HCT116 (cell line): ENCODE measurements around the gene CACNB2. TPM values are rescaled to one million over a fixed set of nuclear protein-coding genes. Genes with fewer than 3 reads are reported as not detected.

ENCODE experiments used
- ATAC-seq: fragments of 200-7000 bp; cut with Tn5 transposase; 2 replicates; pipeline ENCODE4 v1.9.1; 2020; ENCODE audit warnings: mild to moderate bottlenecking, moderate library complexity
- BruUV-seq: library from RNA; stranded (reverse); fragments of 400-500 nt; replicated peaks from 2 replicates; lab custom pipeline; 2021; lab: Mats Ljungman, UMichigan
- CTCF ChIA-PET: fragments of 300-600 bp; sonication (Branson Sonifier 250); formaldehyde crosslinking; loops from one replicate; lab custom pipeline; 2021; ENCODE audit warnings: antibody characterized with exemption; lab: Charles Lee
- POLR2A ChIA-PET: fragments of 300-600, 350-600 bp; sonication (Branson Sonifier 250); formaldehyde crosslinking; loops from one replicate; lab custom pipeline; 2021; ENCODE audit warnings: antibody characterized with exemption; lab: Charles Lee
- RAD21 ChIA-PET, 2 experiments: fragments of 300-600 bp; sonication (Branson Sonifier 250); formaldehyde crosslinking; loops; one replicate each; lab custom pipeline; 2023; ENCODE audit warnings: low total read pairs in 2 of 2; ENCODE audit not compliant: uncharacterized antibody in 2 of 2, unreplicated experiment in 2 of 2, low non-redundant PET in 1 of 2; lab: Charles Lee
- DNase-seq: peaks from one replicate; pipeline ENCODE4 v3.0.0-alpha.2; 2010; ENCODE audit warnings: low read depth, low spot score
- H2AFZ ChIP-seq: fragments of 200-600 bp; shearing (Covaris generic), sonication (generic); 2 replicates; pipeline ENCODE4 v1.6.1; 2017; ENCODE audit warnings: low read depth, mixed run types, mixed read lengths, antibody characterized with exemption, low read length; ENCODE audit not compliant: poor library complexity, severe bottlenecking
- H3K27ac ChIP-seq: 2 replicates; pipeline ENCODE4 v1.5.1; 2012; ENCODE audit warnings: low read depth, low read length
- H3K27me3 ChIP-seq: fragments of 200-600 bp; sonication (generic); 2 replicates; pipeline ENCODE4 v1.6.1; 2016; ENCODE audit warnings: mixed run types, low read length, mixed read lengths; ENCODE audit not compliant: insufficient read depth
- H3K36me3 ChIP-seq, 2 experiments: fragments of 200-500 bp in 1 of 2; fragments of 200-600 bp in 1 of 2; sonication (Bioruptor generic) in 1 of 2; sonication (generic) in 1 of 2; 2 replicates each; pipeline versions ENCODE4 v1.5.1 to v1.6.1; 2014 to 2016; ENCODE audit warnings: low read length in 2 of 2, inconsistent platforms in 1 of 2, mixed read lengths in 1 of 2, mixed run types in 1 of 2; ENCODE audit not compliant: insufficient read depth in 2 of 2, control insufficient read depth in 1 of 2
- H3K4me1 ChIP-seq, 2 experiments: fragments of 200-600 bp in 1 of 2; sonication (generic) in 1 of 2; 2 replicates each; pipeline versions ENCODE4 v1.5.1 to v1.6.1; 2012 to 2017; ENCODE audit warnings: low read length in 2 of 2, inconsistent platforms in 1 of 2, mild to moderate bottlenecking in 1 of 2, mixed read lengths in 1 of 2, mixed run types in 1 of 2, moderate library complexity in 1 of 2; ENCODE audit not compliant: insufficient read depth in 2 of 2, control insufficient read depth in 1 of 2
- H3K4me2 ChIP-seq: fragments of 200-600 bp; sonication (generic); 2 replicates; pipeline ENCODE4 v1.6.1; 2017; ENCODE audit warnings: mixed run types, low read length, mixed read lengths
- H3K4me3 ChIP-seq, 2 experiments: fragments of 200-600 bp in 1 of 2; sonication (generic) in 1 of 2; replicated peaks in 1 of 2; 2 replicates each; pipeline ENCODE4 v1.5.1; 2011 to 2016; ENCODE audit warnings: low read length in 2 of 2, control low read depth in 1 of 2, low read depth in 1 of 2, mild to moderate bottlenecking in 1 of 2, mixed read lengths in 1 of 2, mixed run types in 1 of 2
- H3K79me2 ChIP-seq: fragments of 200-600 bp; sonication (generic); 2 replicates; pipeline ENCODE4 v1.6.1; 2017; ENCODE audit warnings: mild to moderate bottlenecking, mixed run types, low read length, moderate library complexity, mixed read lengths; ENCODE audit not compliant: insufficient read depth
- H3K9ac ChIP-seq: fragments of 200-600 bp; sonication (generic); 2 replicates; pipeline ENCODE4 v1.6.1; 2016; ENCODE audit warnings: low read length, mixed read lengths
- H3K9me2 ChIP-seq: fragments of 200-600 bp; sonication (generic), shearing (Covaris generic); 2 replicates; pipeline ENCODE4 v1.6.1; 2017; ENCODE audit warnings: mixed run types, mild to moderate bottlenecking, moderate library complexity; ENCODE audit not compliant: insufficient read depth
- H3K9me3 ChIP-seq, 2 experiments: fragments of 200-500 bp in 1 of 2; fragments of 200-600 bp in 1 of 2; sonication (Bioruptor generic) in 1 of 2; sonication (generic) in 1 of 2; 2 replicates each; pipeline ENCODE4 v1.6.1; 2014 to 2017; ENCODE audit warnings: low read length in 2 of 2, mixed read lengths in 2 of 2, inconsistent platforms in 1 of 2, low read depth in 1 of 2, mild to moderate bottlenecking in 1 of 2, mixed run types in 1 of 2, moderate library complexity in 1 of 2; ENCODE audit not compliant: control insufficient read depth in 1 of 2, insufficient read depth in 1 of 2
- H4K20me1 ChIP-seq: fragments of 200-600 bp; sonication (generic), shearing (Covaris generic); 2 replicates; pipeline ENCODE4 v1.6.1; 2017; ENCODE audit warnings: mixed run types, mild to moderate bottlenecking, moderate library complexity; ENCODE audit not compliant: insufficient read depth
- ATF3 ChIP-seq: IDR thresholded peaks from 2 replicates; pipeline ENCODE4 v1.6.1; 2012
- CBX3 ChIP-seq: IDR thresholded peaks from 2 replicates; pipeline ENCODE4 v1.6.1; 2012; ENCODE audit warnings: low read depth
- CEBPB ChIP-seq: IDR thresholded peaks from 2 replicates; pipeline ENCODE4 v1.6.1; 2012; ENCODE audit warnings: low read depth
- EGR1 ChIP-seq: IDR thresholded peaks from 2 replicates; pipeline ENCODE4 v1.6.1; 2012; ENCODE audit warnings: low read depth
- EZH2 ChIP-seq: fragments of 200-600 bp; sonication (generic); IDR thresholded peaks from 2 replicates; pipeline ENCODE4 v1.6.1; 2017; ENCODE audit warnings: antibody characterized with exemption, mixed run types
- EZH2phosphoT487 ChIP-seq: fragments of 200-600 bp; IDR thresholded peaks from 2 replicates; pipeline ENCODE4 v1.6.1; 2018; ENCODE audit warnings: antibody characterized with exemption, borderline replicate concordance
- FOSL1 ChIP-seq: IDR thresholded peaks from 2 replicates; pipeline ENCODE4 v1.6.1; 2012; ENCODE audit warnings: low read depth
- JUND ChIP-seq: IDR thresholded peaks from 2 replicates; pipeline ENCODE4 v1.6.1; 2012
- POLR2A ChIP-seq: IDR thresholded peaks from 2 replicates; pipeline ENCODE4 v1.7.0; 2011; ENCODE audit warnings: borderline replicate concordance; ENCODE audit not compliant: insufficient read depth, insufficient read length; ENCODE audit errors: extremely low read depth
- RAD21 ChIP-seq: IDR thresholded peaks from 2 replicates; pipeline ENCODE4 v1.6.1; 2012; ENCODE audit warnings: low read depth, mild to moderate bottlenecking
- REST ChIP-seq: IDR thresholded peaks from 2 replicates; pipeline ENCODE4 v1.6.1; 2012; ENCODE audit warnings: low read depth
- SRF ChIP-seq: IDR thresholded peaks from 2 replicates; pipeline ENCODE4 v1.6.1; 2012; ENCODE audit warnings: low read depth
- ZBTB33 ChIP-seq: IDR thresholded peaks from 2 replicates; pipeline ENCODE4 v1.6.1; 2011; ENCODE audit warnings: mild to moderate bottlenecking, low read length, moderate library complexity; ENCODE audit not compliant: insufficient replicate concordance; ENCODE audit errors: extremely low read depth
- ZFX ChIP-seq: fragments of 450-650 bp; IDR thresholded peaks from 2 replicates; pipeline ENCODE4 v1.6.1; 2017
- intact Hi-C: fragments of 100-400 bp; cut with micrococcal nuclease; formaldehyde crosslinking; loops from 2 replicates; pipeline ENCODE4 v1.10.0; 2022
- total RNA-seq: library from RNA; stranded (reverse); gene quantifications from one replicate; pipeline ENCODE4 v1.2.1, GENCODE V29; 2021; ENCODE audit not compliant: unreplicated experiment

Gene CACNB2
- total RNA-seq, 1 experiment from 2014 or later = 0.71 TPM

- TF ChIP-seq REST (no peak), EGR1 (no peak), POLR2A (no peak), CEBPB (no peak), ZBTB33 (no peak), CBX3 (no peak), SRF (no peak)
Observed at GRCh38 chr10:18240185-18240882, 100.1 kb downstream of the CACNB2 start (continued).

- BruUV-seq = no TSS peak
- peaks cover 12% of the 10 kb centered on the region; the same call in 1 of the 2 replicates for H3K27me3 ChIP-seq
- H3K27ac ChIP-seq = no peak overlapping the region
- no peak overlapping the region for H3K4me2 ChIP-seq
- no peaks in the 10 kb centered on the region for H3K9me2 ChIP-seq
- no peak overlapping the region for H2AFZ ChIP-seq
- no peaks in the 10 kb centered on the region for H3K79me2 ChIP-seq
- ChIA-PET CTCF (no interaction called here), POLR2A (no interaction called here), RAD21 (no interaction called here)
- no peak overlapping the region for H3K4me3 ChIP-seq
- no peaks in the 10 kb centered on the region for H3K9me3 ChIP-seq
- ATAC-seq (no peak), DNase-seq (no peak)
- no peak overlapping the region for H3K9ac ChIP-seq
- no peaks in the 10 kb centered on the region for H4K20me1 ChIP-seq
- no peaks in the 10 kb centered on the region for H3K36me3 ChIP-seq
- H3K4me1 ChIP-seq = no peaks in the 10 kb centered on the region
- intact Hi-C loops = no loop called here
- TF ChIP-seq ATF3 (no peak), EZH2phosphoT487 (no peak), JUND (no peak), ZFX (no peak), REST (no peak), FOSL1 (no peak), RAD21 (no peak), CEBPB (no peak), CBX3 (no peak), POLR2A (no peak), EZH2 (no peak)
- TF ChIP-seq, all 23 proteins: peak for 0
Observed at GRCh38 chr10:18246967-18247366, 106.7 kb downstream of the CACNB2 start.
